ENCODE measurements around the gene CTSW.

GRCh38 chr11:65873318-65874156 is 6.1 kb upstream of the CTSW start:
- TF ChIP-seq CTCF (IDR thresholded peaks at IDR 0.05) (no peak), SIN3A (IDR thresholded peaks at IDR 0.05; ENCODE audit: borderline replicate concordance, insufficient read depth, low read depth, low read length) (no peak), TCF7L2 (IDR thresholded peaks at IDR 0.05; ENCODE audit: low read depth, low read length) (no peak), POLR2AphosphoS5 (IDR thresholded peaks at IDR 0.05; ENCODE audit: low read depth, low read length) (peak; percentile 61; the same call in 1 of the 2 replicates)

Measured in Panc1 (cell line).